HEK293 (cell line): Measurements from ENCODE around the gene SDC1.

Experiments used
- GLI4 ChIP-seq: fragments of 450-650 bp; formaldehyde crosslinking; IDR thresholded peaks from 2 replicates; pipeline ENCODE4 v1.5.1; 2016; ENCODE audit warnings: missing biosample characterization, missing genetic modification characterization
- OVOL3 ChIP-seq: fragments of 450-650 bp; formaldehyde crosslinking; IDR thresholded peaks from 2 replicates; pipeline ENCODE4 v1.5.1; 2016; ENCODE audit warnings: missing biosample characterization, missing genetic modification characterization
- ZBTB21 ChIP-seq: fragments of 450-650 bp; formaldehyde crosslinking; IDR thresholded peaks from 2 replicates; pipeline ENCODE4 v1.5.1; 2017; ENCODE audit warnings: missing biosample characterization, missing genetic modification characterization
- ZFHX2 ChIP-seq: fragments of 450-650 bp; formaldehyde crosslinking; conservative IDR thresholded peaks from 2 replicates; pipeline ENCODE4 v1.5.1; 2016; ENCODE audit warnings: missing biosample characterization, missing genetic modification characterization
- ZNF114 ChIP-seq: fragments of 450-650 bp; formaldehyde crosslinking; IDR thresholded peaks from 2 replicates; pipeline ENCODE4 v1.5.0; 2017; ENCODE audit warnings: missing biosample characterization, missing genetic modification characterization
- ZNF274 ChIP-seq, 2 experiments: fragments of 200-500 bp in 1 of 2; fragments of 450-650 bp in 1 of 2; sonication (Bioruptor generic) in 1 of 2; formaldehyde crosslinking in 1 of 2; IDR thresholded peaks; 2 replicates each; pipeline versions ENCODE4 v1.5.1 to v1.6.1; 2014 to 2016; ENCODE audit warnings: borderline replicate concordance in 1 of 2, inconsistent platforms in 1 of 2, low read length in 1 of 2, missing biosample characterization in 1 of 2, missing genetic modification characterization in 1 of 2
- ZNF335 ChIP-seq: fragments of 450-650 bp; formaldehyde crosslinking; conservative IDR thresholded peaks from 2 replicates; pipeline ENCODE4 v1.5.1; 2016; ENCODE audit warnings: missing biosample characterization, missing genetic modification characterization
- ZNF549 ChIP-seq: fragments of 450-650 bp; IDR thresholded peaks from 2 replicates; pipeline ENCODE4 v1.5.1; 2018; ENCODE audit warnings: missing biosample characterization, missing genetic modification characterization, mild to moderate bottlenecking, inconsistent platforms, moderate library complexity
- ZNF837 ChIP-seq: fragments of 450-650 bp; formaldehyde crosslinking; IDR thresholded peaks from 2 replicates; pipeline ENCODE4 v1.5.1; 2016; ENCODE audit warnings: missing biosample characterization, missing genetic modification characterization
- TF ChIP-seq, protein P1 (sequence below): fragments of 450-650 bp; formaldehyde crosslinking; IDR thresholded peaks from 2 replicates; pipeline ENCODE4 v1.5.1; 2016; ENCODE audit warnings: missing biosample characterization, missing genetic modification characterization
- TF ChIP-seq, protein P2 (sequence below): IDR thresholded peaks from 2 replicates; pipeline ENCODE4 v1.6.1; 2011; ENCODE audit warnings: mild to moderate bottlenecking, low read depth, low read length, borderline replicate concordance
- TF ChIP-seq, protein P3 (sequence below): fragments of 450-650 bp; formaldehyde crosslinking; IDR thresholded peaks from 2 replicates; pipeline ENCODE4 v1.5.1; 2017; ENCODE audit warnings: missing biosample characterization, missing genetic modification characterization
- TF ChIP-seq, protein P4 (sequence below): fragments of 450-650 bp; formaldehyde crosslinking; IDR thresholded peaks from 2 replicates; pipeline ENCODE4 v1.5.1; 2016; ENCODE audit warnings: missing biosample characterization, missing genetic modification characterization

GRCh38 chr2:20223407-20224163 is 1.3 kb downstream of the SDC1 start:
- TF ChIP-seq, protein P1, sequence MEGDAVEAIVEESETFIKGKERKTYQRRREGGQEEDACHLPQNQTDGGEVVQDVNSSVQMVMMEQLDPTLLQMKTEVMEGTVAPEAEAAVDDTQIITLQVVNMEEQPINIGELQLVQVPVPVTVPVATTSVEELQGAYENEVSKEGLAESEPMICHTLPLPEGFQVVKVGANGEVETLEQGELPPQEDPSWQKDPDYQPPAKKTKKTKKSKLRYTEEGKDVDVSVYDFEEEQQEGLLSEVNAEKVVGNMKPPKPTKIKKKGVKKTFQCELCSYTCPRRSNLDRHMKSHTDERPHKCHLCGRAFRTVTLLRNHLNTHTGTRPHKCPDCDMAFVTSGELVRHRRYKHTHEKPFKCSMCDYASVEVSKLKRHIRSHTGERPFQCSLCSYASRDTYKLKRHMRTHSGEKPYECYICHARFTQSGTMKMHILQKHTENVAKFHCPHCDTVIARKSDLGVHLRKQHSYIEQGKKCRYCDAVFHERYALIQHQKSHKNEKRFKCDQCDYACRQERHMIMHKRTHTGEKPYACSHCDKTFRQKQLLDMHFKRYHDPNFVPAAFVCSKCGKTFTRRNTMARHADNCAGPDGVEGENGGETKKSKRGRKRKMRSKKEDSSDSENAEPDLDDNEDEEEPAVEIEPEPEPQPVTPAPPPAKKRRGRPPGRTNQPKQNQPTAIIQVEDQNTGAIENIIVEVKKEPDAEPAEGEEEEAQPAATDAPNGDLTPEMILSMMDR, result peak; percentile 29; the same call in 1 of the 2 replicates
- TF ChIP-seq ZNF114 (tag by site-specific recombination), result no peak
- peak; percentile 69 for TF ChIP-seq ZFHX2 (tag by site-specific recombination)
- TF ChIP-seq, protein P2, sequence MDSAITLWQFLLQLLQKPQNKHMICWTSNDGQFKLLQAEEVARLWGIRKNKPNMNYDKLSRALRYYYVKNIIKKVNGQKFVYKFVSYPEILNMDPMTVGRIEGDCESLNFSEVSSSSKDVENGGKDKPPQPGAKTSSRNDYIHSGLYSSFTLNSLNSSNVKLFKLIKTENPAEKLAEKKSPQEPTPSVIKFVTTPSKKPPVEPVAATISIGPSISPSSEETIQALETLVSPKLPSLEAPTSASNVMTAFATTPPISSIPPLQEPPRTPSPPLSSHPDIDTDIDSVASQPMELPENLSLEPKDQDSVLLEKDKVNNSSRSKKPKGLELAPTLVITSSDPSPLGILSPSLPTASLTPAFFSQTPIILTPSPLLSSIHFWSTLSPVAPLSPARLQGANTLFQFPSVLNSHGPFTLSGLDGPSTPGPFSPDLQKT, result no peak
- no peak for TF ChIP-seq ZNF837 (tag by site-specific recombination)
- no peak for TF ChIP-seq ZBTB21 (tag by site-specific recombination)
- no peak for TF ChIP-seq ZNF549 (tag by site-specific recombination)
- TF ChIP-seq GLI4 (tag by site-specific recombination), result no peak
- TF ChIP-seq, protein P3, sequence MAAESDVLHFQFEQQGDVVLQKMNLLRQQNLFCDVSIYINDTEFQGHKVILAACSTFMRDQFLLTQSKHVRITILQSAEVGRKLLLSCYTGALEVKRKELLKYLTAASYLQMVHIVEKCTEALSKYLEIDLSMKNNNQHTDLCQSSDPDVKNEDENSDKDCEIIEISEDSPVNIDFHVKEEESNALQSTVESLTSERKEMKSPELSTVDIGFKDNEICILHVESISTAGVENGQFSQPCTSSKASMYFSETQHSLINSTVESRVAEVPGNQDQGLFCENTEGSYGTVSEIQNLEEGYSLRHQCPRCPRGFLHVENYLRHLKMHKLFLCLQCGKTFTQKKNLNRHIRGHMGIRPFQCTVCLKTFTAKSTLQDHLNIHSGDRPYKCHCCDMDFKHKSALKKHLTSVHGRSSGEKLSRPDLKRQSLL, result no peak
- TF ChIP-seq, protein P4, sequence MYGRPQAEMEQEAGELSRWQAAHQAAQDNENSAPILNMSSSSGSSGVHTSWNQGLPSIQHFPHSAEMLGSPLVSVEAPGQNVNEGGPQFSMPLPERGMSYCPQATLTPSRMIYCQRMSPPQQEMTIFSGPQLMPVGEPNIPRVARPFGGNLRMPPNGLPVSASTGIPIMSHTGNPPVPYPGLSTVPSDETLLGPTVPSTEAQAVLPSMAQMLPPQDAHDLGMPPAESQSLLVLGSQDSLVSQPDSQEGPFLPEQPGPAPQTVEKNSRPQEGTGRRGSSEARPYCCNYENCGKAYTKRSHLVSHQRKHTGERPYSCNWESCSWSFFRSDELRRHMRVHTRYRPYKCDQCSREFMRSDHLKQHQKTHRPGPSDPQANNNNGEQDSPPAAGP (tag by site-specific recombination), result no peak
- TF ChIP-seq ZNF274 (IDR thresholded peaks at IDR 0.05; ENCODE audit: low read length), result no peak
- TF ChIP-seq ZNF274 (tag by site-specific recombination; IDR thresholded peaks at IDR 0.05; ENCODE audit: borderline replicate concordance), result no peak
- peak; percentile 44 for TF ChIP-seq ZNF335
- no peak for TF ChIP-seq OVOL3 (tag by site-specific recombination)
